DOHH2 (cell line): Measurements from ENCODE around the gene MAP3K4.

Source experiments
- CTCF ChIP-seq: fragments of 200-600 bp; sonication (generic); IDR thresholded peaks from one replicate; pipeline ENCODE4 v1.5.1; 2014; ENCODE audit warnings: antibody characterized with exemption, mild to moderate bottlenecking, low read depth, low read length; ENCODE audit not compliant: poor library complexity, severe bottlenecking
- EZH2phosphoT487 ChIP-seq: fragments of 200-600 bp; sonication (generic); IDR thresholded peaks from 2 replicates; pipeline ENCODE4 v1.6.1; 2017; ENCODE audit warnings: borderline replicate concordance, mild to moderate bottlenecking, antibody characterized with exemption, low read length, moderate library complexity, mixed read lengths

GRCh38 chr6:161134550-161135298 lies 143.2 kb downstream of the MAP3K4 start:
- TF ChIP-seq CTCF = no peak
- TF ChIP-seq EZH2phosphoT487 = no peak
